Activated T-cell treated with anti-CD3 and anti-CD28 coated beads for 1 hour (primary cell): Measurements from ENCODE around the gene APLNR.

ENCODE experiments used
- DNase-seq: peaks from one replicate; pipeline ENCODE4 v3.0.0-alpha.2; 2020; ENCODE audit warnings: low read depth

The APLNR gene

GRCh38 chr11:57251491-57252104 is 14.5 kb upstream of the APLNR start:
- no peak for DNase-seq

GRCh38 chr11:57251037-57251436 is 14.0 kb upstream of the APLNR start:
- DNase-seq = no peak

GRCh38 chr11:57249384-57250319 is 12.6 kb upstream of the APLNR start:
- DNase-seq = peak; percentile 26

- no peak for DNase-seq
Observed at GRCh38 chr11:57248780-57249383, 11.8 kb upstream of the APLNR start.

- DNase-seq = no peak
Observed at GRCh38 chr11:57244911-57245310, 7.9 kb upstream of the APLNR start.

- DNase-seq = no peak
Observed at GRCh38 chr11:57241353-57241972, 4.4 kb upstream of the APLNR start.

GRCh38 chr11:57240757-57241156 is 3.7 kb upstream of the APLNR start:
- DNase-seq = no peak

- no peak for DNase-seq
Observed at GRCh38 chr11:57240007-57240406, 3.0 kb upstream of the APLNR start.

- DNase-seq = no peak
Observed at GRCh38 chr11:57239348-57239747, 2.3 kb upstream of the APLNR start.

GRCh38 chr11:57235761-57236703 is 1.0 kb downstream of the APLNR start:
- DNase-seq = no peak

- DNase-seq = no peak
Observed at GRCh38 chr11:57233702-57234101, 3.3 kb downstream of the APLNR start.

GRCh38 chr11:57231539-57232253 is 5.4 kb downstream of the APLNR start:
- no peak for DNase-seq

- no peak for DNase-seq
Observed at GRCh38 chr11:57230791-57231538, 6.1 kb downstream of the APLNR start.

- no peak for DNase-seq
Observed at GRCh38 chr11:57230316-57230715, 6.7 kb downstream of the APLNR start.

GRCh38 chr11:57228600-57228999 is 8.4 kb downstream of the APLNR start:
- no peak for DNase-seq

- DNase-seq = no peak
Observed at GRCh38 chr11:57224537-57224936, 12.5 kb downstream of the APLNR start.

- DNase-seq = no peak
Observed at GRCh38 chr11:57224128-57224527, 12.9 kb downstream of the APLNR start.

GRCh38 chr11:57223601-57224000 is 13.4 kb downstream of the APLNR start:
- no peak for DNase-seq

- DNase-seq = no peak
Observed at GRCh38 chr11:57222239-57222638, 14.8 kb downstream of the APLNR start.

- DNase-seq = no peak
Observed at GRCh38 chr11:57219021-57219627, 17.9 kb downstream of the APLNR start.
